NCI-H526 (cell line): Measurements from ENCODE around the gene TXNDC8.
"Not testable (repeated sequence)": the region's sequence is repeated elsewhere in the genome, so short reads cannot be mapped to it uniquely, and the experiment has no call there.

Source experiments
- DNase-seq, 2 experiments: peaks; one replicate each; lab custom pipeline; 2025; lab: John Stamatoyannopoulos, UW

The TXNDC8 gene

GRCh38 chr9:110327716-110328115 lies 9.9 kb downstream of the TXNDC8 start:
- no peak for DNase-seq

GRCh38 chr9:110323818-110324217 lies 13.8 kb downstream of the TXNDC8 start:
- DNase-seq, result no peak

- DNase-seq, result no peak
Observed at GRCh38 chr9:110320651-110321445, 16.8 kb downstream of the TXNDC8 start.

DNA sequence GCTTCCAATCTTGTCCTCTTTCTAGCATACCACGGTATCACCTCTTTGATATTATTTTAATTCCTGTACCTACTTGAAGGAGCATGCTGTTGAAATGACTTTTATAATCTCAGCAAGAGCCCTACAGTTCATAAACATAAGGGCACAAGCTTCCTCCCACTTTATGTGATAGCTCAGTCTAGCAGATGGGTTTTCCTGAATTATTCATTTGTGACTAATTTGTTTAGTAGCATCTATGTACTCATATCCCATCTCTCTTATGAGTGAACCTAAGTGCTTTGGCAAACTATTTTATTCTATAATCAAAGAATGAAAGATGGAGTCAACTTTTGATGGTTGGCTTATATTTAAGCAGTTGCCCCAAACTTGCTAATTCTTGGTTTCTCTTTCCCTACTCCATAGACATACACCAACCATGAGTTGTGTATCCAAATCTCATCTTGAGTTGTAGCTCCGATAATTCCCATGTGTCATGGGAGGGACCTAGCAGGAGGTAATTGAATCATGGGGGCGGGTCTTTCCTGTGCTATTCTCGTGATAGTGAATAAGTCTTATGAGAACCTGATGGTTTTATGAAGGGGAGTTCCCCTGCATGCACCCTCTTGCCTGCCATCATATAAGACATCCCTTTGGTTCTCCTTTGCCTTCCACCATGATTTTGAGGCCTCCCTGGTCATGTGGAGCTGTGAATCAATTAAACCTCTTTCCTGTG lies 17.7 kb downstream of the TXNDC8 start:
- no peak for DNase-seq

- DNase-seq, result no peak
Observed at GRCh38 chr9:110317911-110318310, 19.8 kb downstream of the TXNDC8 start.

DNA sequence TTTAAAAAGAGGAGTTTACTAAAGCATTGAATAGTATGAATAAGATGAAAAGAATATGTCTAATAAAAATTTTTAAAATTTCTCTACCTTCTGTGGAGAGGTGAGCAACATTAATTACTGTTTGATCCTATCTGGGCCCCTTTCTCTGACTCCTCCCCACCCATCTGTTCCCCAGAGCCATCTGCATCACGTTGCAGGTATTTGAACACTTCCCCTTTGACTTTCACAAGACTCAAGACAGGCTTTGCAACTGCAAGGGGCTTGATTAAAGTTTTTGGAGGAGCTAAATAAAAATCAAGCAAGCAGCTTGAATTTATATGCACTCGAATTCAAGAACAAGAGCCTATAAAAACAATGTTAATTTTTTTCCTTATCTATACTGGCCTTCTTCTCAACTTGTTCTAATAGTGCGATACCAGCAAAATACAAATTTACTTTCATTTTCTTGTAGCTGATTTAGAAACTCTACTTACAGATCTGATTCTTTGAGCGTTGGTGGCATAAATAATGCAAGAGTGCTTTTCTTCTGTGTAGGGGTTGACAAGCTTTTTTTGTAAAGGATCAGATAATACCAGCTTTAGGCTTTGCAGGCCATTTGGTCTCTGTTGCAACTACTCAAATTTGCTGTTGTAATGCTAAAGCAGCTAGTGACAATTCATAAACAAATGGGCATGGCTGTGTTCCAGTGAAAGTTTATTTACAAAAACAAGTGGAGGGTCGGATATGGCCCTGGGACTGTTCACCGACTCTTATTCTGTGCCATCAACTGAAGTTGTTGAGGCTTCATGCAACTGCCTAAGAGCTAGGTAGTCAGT lies 21.2 kb downstream of the TXNDC8 start:
- DNase-seq, result no peak

- not testable (repeated sequence) for DNase-seq
Observed at GRCh38 chr9:110311978-110312377, 25.7 kb downstream of the TXNDC8 start.

GRCh38 chr9:110309681-110310080 lies 28.0 kb downstream of the TXNDC8 start:
- no peak for DNase-seq

- DNase-seq, result no peak
Observed at GRCh38 chr9:110308633-110309038, 29.0 kb downstream of the TXNDC8 start.

GRCh38 chr9:110307191-110307590 lies 30.5 kb downstream of the TXNDC8 start:
- no peak for DNase-seq

DNA sequence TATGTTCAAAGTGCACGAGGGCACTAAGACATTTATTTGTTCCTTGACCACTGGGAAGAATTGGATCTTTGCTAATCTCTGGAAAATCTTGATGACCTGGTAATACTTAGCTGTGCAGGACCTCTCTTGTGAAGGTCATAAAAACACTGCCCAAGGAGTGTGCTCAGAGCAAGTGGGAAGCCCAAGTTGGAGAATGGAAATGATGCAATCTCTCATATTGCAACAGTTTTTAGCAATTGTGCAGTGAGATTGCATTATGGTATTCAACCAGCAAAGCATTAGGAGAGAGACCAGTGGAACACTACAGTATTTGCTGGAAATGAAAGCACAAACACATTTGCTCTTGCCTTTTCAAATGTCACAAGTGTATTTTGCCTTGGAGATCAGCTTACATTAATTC lies 34.5 kb downstream of the TXNDC8 start:
- DNase-seq, result no peak

DNA sequence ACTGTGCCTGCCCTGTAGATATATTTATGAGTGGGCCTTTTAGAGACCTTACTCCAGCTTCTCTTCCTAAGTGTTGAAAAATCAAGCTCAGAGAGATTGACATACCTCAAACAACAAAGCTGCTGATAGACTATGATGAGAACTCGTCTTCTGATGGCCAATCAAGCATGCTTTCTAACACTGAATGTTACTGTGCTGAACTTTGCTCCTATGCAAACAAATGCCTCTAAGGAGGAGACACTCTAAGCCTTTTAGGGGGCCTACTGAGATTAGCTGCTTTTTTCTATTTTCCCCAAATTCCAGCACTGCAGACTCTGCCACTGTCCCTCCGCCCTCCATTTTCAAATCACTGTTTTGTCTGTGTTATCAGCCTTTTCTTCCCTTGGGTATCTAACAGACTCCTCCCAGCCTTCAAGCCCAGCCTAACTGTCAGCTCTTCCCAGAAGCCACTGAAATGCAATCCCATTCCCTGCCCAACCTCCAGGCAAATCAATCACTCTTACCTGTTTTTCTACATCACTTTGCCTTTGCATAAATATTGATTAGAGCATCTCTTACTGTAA lies 39.5 kb downstream of the TXNDC8 start:
- no peak for DNase-seq

DNA sequence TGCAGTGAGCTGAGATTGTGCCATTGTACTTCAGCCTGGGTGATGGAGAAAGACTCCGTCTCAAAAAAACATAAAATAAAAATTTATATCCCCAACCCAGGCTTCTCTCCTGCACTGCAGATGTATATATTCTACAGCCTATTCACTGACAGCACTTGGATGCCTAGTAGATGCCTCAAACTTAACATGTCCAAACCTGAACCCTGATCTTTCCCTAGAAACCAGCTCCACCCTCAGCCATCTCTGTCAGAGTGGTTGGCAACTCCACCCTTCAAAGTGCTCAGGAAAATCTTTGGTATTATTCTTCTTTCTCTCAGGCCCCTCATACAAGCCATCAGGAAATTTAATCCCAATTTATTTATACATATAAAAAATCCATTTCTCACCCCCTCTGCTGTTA lies 44.4 kb downstream of the TXNDC8 start:
- DNase-seq, result no peak

DNA sequence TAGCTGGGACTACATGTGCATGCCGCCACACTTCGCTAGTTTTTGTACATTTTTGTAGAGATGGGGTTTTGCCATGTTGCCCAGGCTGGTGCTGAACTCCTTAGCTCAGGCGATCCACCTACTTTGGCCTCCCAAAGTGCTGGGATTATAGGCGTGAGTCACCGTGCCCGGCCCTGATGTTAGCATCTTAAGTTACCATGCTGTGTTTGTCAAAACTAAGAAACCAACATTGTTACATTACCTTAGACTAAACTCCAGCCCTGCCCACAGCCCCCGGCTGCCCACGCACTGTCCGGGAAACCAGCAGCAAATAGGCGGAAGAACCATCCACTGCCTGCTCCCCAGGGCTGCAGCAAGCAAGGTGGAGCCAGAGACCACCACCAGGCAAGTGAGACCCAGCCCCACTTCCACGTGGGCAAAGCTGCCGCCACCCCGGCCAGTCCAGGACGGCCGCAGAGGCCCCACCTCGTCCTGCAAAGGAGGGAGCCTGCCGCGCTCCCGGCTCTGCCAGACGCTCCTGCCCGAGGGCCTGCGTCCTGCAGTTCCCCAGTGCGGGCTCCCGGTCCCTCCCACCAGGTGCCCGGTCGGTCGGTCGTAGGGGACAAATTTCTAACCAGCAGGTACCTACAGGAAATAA lies 45.6 kb downstream of the TXNDC8 start:
- no peak for DNase-seq

DNA sequence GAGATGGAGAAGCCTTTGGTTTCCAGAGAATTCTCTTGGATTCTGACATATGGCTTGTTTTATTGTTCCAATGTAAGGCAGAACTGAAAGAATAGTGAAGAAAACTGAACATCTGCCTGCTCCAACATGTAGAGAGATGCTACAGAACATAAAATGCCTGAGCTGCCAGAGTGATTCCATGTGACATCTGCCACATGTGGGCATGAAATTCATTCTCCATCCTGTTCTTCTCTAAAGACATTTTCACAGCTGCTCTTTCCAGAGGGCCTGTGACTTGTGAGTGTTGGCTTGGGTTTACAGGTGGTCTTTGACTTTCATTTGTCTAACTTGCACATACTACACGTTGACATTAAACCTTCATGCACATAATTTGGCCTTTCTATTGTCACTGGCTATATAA lies 47.7 kb downstream of the TXNDC8 start:
- no peak for DNase-seq

- no peak for DNase-seq
Observed at GRCh38 chr9:110288503-110288902, 49.2 kb downstream of the TXNDC8 start.

DNA sequence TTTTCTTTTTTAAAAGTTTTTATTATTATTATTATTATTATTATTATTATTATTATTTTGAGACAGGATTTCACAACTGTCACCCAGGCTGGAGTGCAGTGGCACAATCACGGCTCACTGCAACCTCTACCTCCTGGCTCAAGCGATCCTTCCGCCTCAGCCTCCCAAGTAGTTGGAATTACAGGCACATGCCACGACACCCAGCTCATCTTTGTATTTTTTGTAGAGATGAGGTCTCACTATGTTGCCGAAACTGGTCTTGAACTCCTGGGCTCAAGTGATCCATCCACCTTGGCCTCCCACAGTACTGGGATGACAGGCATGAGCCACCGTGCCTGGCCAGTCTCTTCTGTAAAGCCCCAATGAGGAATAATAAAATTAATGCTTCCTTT lies 50.4 kb downstream of the TXNDC8 start:
- no peak for DNase-seq

DNA sequence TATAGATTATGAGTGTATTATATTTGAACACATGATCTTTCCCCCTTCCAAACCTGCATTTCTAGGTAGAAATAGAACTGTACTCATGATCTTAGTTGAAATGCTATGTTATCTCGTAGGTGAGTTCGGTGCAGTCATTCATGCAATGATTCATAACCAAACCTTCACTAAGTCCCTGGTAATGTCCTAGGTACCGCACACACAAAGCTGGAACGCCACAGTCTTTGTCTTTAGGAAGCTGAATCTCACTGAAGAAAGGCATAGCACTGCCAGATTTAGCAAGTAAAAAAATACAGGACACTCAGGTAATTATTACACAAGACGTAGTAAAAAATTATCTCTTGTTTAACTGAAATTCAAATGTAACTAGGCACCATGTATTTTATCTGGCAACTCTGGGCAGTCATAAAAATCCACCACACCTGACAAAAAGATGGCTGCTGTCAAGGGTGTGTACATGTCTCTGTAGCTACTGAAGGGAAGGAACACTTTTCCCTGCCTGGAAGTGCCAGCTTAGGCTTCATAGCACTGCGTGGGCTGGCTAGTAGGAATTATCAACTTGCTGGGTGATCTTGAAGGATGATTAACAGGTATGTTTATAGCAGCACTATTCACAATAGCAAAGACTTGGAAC lies 53.3 kb downstream of the TXNDC8 start:
- DNase-seq, result no peak

- DNase-seq, result no peak
Observed at GRCh38 chr9:110283751-110284150, 53.9 kb downstream of the TXNDC8 start.

- DNase-seq, result no peak
Observed at GRCh38 chr9:110282739-110283081, 55.0 kb downstream of the TXNDC8 start.

GRCh38 chr9:110282018-110282738 lies 55.5 kb downstream of the TXNDC8 start:
- DNase-seq, result no peak
